T-helper 1 cell treated with Interleukin-12 subunit alpha and Interleukin-12 subunit beta and Interleukin-4 antibody, amounts not matched to agents 30 μg/mL and 1 μg/mL, for 36 hours (primary cell): Measurements from ENCODE around the gene PGBD4.
"Not testable (repeated sequence)": the region's sequence is repeated elsewhere in the genome, so short reads cannot be mapped to it uniquely, and the experiment has no call there.

Experiments used
- H3K27ac Mint-ChIP-seq: one replicate; pipeline ENCODE4 v1.8.0; 2021; ENCODE audit warnings: mild to moderate bottlenecking, mixed read lengths
- H3K27me3 Mint-ChIP-seq: one replicate; pipeline ENCODE4 v1.8.0; 2021; ENCODE audit warnings: low read depth, mixed read lengths
- H3K36me3 Mint-ChIP-seq: one replicate; pipeline ENCODE4 v1.8.0; 2021; ENCODE audit warnings: low read depth, mixed read lengths
- H3K4me1 Mint-ChIP-seq: one replicate; pipeline ENCODE4 v1.8.0; 2021; ENCODE audit warnings: low read depth, mixed read lengths
- H3K4me3 Mint-ChIP-seq: one replicate; pipeline ENCODE4 v1.8.0; 2021; ENCODE audit warnings: mild to moderate bottlenecking, moderate library complexity, mixed read lengths
- H3K9me3 Mint-ChIP-seq: one replicate; pipeline ENCODE4 v1.8.0; 2021; ENCODE audit warnings: mixed read lengths

Gene PGBD4

GRCh38 chr15:34085746-34086145 lies 16.1 kb upstream of the PGBD4 start:
- Mint-ChIP-seq H3K4me1 (peaks cover 2% of the 10 kb centered on the region), H3K27ac (no peak overlapping the region), H3K4me3 (no peak overlapping the region), H3K27me3 (no peaks in the 10 kb centered on the region), H3K36me3 (peaks cover 35% of the 10 kb centered on the region), H3K9me3 (no peaks in the 10 kb centered on the region)

- H3K4me3 Mint-ChIP-seq, result peak overlapping the region; percentile 62
- no peaks in the 10 kb centered on the region for H3K27me3 Mint-ChIP-seq
- peak overlapping the region; percentile 13 for H3K27ac Mint-ChIP-seq
- H3K36me3 Mint-ChIP-seq, result peaks cover 22% of the 10 kb centered on the region
- peaks cover 29% of the 10 kb centered on the region for H3K4me1 Mint-ChIP-seq
- H3K9me3 Mint-ChIP-seq, result no peaks in the 10 kb centered on the region
These were observed 2.0 kb upstream of the PGBD4 start for GRCh38 chr15:34099914-34100313.

GRCh38 chr15:34102175-34102925 lies 467 bp downstream of the PGBD4 start:
- Mint-ChIP-seq H3K4me1 (peaks cover 26% of the 10 kb centered on the region), H3K4me3 (peak overlapping the region; percentile 99), H3K27ac (peak overlapping the region; percentile 97), H3K27me3 (no peaks in the 10 kb centered on the region), H3K9me3 (no peaks in the 10 kb centered on the region), H3K36me3 (peaks cover 22% of the 10 kb centered on the region)

GRCh38 chr15:34106423-34106822 lies 4.5 kb downstream of the PGBD4 start:
- no peaks in the 10 kb centered on the region for H3K9me3 Mint-ChIP-seq
- peaks cover 6% of the 10 kb centered on the region for H3K27me3 Mint-ChIP-seq
- H3K36me3 Mint-ChIP-seq, result peaks cover 22% of the 10 kb centered on the region
- no peak overlapping the region for H3K4me3 Mint-ChIP-seq
- no peak overlapping the region for H3K27ac Mint-ChIP-seq
- H3K4me1 Mint-ChIP-seq, result peaks cover 16% of the 10 kb centered on the region

- no peaks in the 10 kb centered on the region for H3K9me3 Mint-ChIP-seq
- peaks cover 11% of the 10 kb centered on the region for H3K4me1 Mint-ChIP-seq
- no peak overlapping the region for H3K27ac Mint-ChIP-seq
- no peak overlapping the region for H3K4me3 Mint-ChIP-seq
- H3K27me3 Mint-ChIP-seq, result peaks cover 9% of the 10 kb centered on the region
- H3K36me3 Mint-ChIP-seq, result peaks cover 16% of the 10 kb centered on the region
These were observed 5.4 kb downstream of the PGBD4 start for GRCh38 chr15:34107315-34107714.

- peaks cover 9% of the 10 kb centered on the region for H3K27me3 Mint-ChIP-seq
- no peak overlapping the region for H3K4me3 Mint-ChIP-seq
- peaks cover 5% of the 10 kb centered on the region for H3K4me1 Mint-ChIP-seq
- no peaks in the 10 kb centered on the region for H3K9me3 Mint-ChIP-seq
- H3K27ac Mint-ChIP-seq, result no peak overlapping the region
- H3K36me3 Mint-ChIP-seq, result peaks cover 2% of the 10 kb centered on the region
These were observed 8.1 kb downstream of the PGBD4 start for GRCh38 chr15:34109797-34110663.

GRCh38 chr15:34111488-34111887 lies 9.6 kb downstream of the PGBD4 start:
- Mint-ChIP-seq H3K4me1 (peaks cover 5% of the 10 kb centered on the region), H3K27me3 (peaks cover 9% of the 10 kb centered on the region), H3K27ac (no peak overlapping the region), H3K4me3 (no peak overlapping the region), H3K9me3 (no peaks in the 10 kb centered on the region), H3K36me3 (no peaks in the 10 kb centered on the region)

GRCh38 chr15:34114215-34114614 lies 12.3 kb downstream of the PGBD4 start:
- H3K4me3 Mint-ChIP-seq, result no peak overlapping the region
- H3K9me3 Mint-ChIP-seq, result no peaks in the 10 kb centered on the region
- H3K27ac Mint-ChIP-seq, result no peak overlapping the region
- H3K36me3 Mint-ChIP-seq, result no peaks in the 10 kb centered on the region
- peaks cover 9% of the 10 kb centered on the region for H3K27me3 Mint-ChIP-seq
- peaks cover 5% of the 10 kb centered on the region for H3K4me1 Mint-ChIP-seq

GRCh38 chr15:34114739-34115138 lies 12.9 kb downstream of the PGBD4 start:
- Mint-ChIP-seq H3K27ac (no peak overlapping the region), H3K36me3 (no peaks in the 10 kb centered on the region), H3K9me3 (no peaks in the 10 kb centered on the region), H3K4me1 (peaks cover 4% of the 10 kb centered on the region), H3K4me3 (no peak overlapping the region), H3K27me3 (peaks cover 9% of the 10 kb centered on the region)

GRCh38 chr15:34116620-34117019 lies 14.7 kb downstream of the PGBD4 start:
- H3K36me3 Mint-ChIP-seq, result no peaks in the 10 kb centered on the region
- H3K27me3 Mint-ChIP-seq, result peaks cover 1% of the 10 kb centered on the region
- no peaks in the 10 kb centered on the region for H3K9me3 Mint-ChIP-seq
- H3K4me1 Mint-ChIP-seq, result no peaks in the 10 kb centered on the region
- H3K27ac Mint-ChIP-seq, result no peak overlapping the region
- H3K4me3 Mint-ChIP-seq, result no peak overlapping the region

- Mint-ChIP-seq H3K4me1 (no peaks in the 10 kb centered on the region), H3K4me3 (no peak overlapping the region), H3K27me3 (no peaks in the 10 kb centered on the region), H3K9me3 (no peaks in the 10 kb centered on the region), H3K36me3 (no peaks in the 10 kb centered on the region), H3K27ac (no peak overlapping the region)
These were observed 17.4 kb downstream of the PGBD4 start for GRCh38 chr15:34119291-34119690.

- H3K4me1 Mint-ChIP-seq, H3K36me3 Mint-ChIP-seq, H3K27ac Mint-ChIP-seq, H3K9me3 Mint-ChIP-seq, H3K27me3 Mint-ChIP-seq, H3K4me3 Mint-ChIP-seq: not testable (repeated sequence)
These were observed 18.5 kb downstream of the PGBD4 start for GRCh38 chr15:34120420-34120819.

GRCh38 chr15:34121786-34122185 lies 19.9 kb downstream of the PGBD4 start:
- H3K36me3 Mint-ChIP-seq, H3K4me1 Mint-ChIP-seq, H3K27ac Mint-ChIP-seq, H3K27me3 Mint-ChIP-seq, H3K9me3 Mint-ChIP-seq, H3K4me3 Mint-ChIP-seq: not testable (repeated sequence)

- Mint-ChIP-seq H3K9me3 (no peaks in the 10 kb centered on the region), H3K27ac (no peak overlapping the region), H3K36me3 (no peaks in the 10 kb centered on the region), H3K27me3 (peaks cover 5% of the 10 kb centered on the region), H3K4me3 (no peak overlapping the region), H3K4me1 (no peaks in the 10 kb centered on the region)
These were observed 20.9 kb downstream of the PGBD4 start for GRCh38 chr15:34122771-34123183.

- Mint-ChIP-seq H3K9me3 (no peaks in the 10 kb centered on the region), H3K27me3 (peaks cover 5% of the 10 kb centered on the region), H3K27ac (no peak overlapping the region), H3K4me1 (no peaks in the 10 kb centered on the region), H3K4me3 (no peak overlapping the region), H3K36me3 (no peaks in the 10 kb centered on the region)
These were observed 22.8 kb downstream of the PGBD4 start for GRCh38 chr15:34124651-34125050.
